NT2/D1 (cell line): ENCODE measurements around the gene CLTC.

Source experiments
- DNase-seq: peaks from one replicate; pipeline ENCODE4 v3.0.0-alpha.2; 2011; ENCODE audit warnings: low read depth, low spot score
- H3K27me3 ChIP-seq: 2 replicates; pipeline ENCODE4 v1.6.0; 2011; ENCODE audit warnings: mild to moderate bottlenecking; ENCODE audit not compliant: insufficient read length, insufficient read depth
- H3K36me3 ChIP-seq: 2 replicates; pipeline ENCODE4 v1.6.1; 2011; ENCODE audit warnings: mild to moderate bottlenecking, low read length, mixed read lengths; ENCODE audit not compliant: insufficient read depth, insufficient read length
- H3K4me1 ChIP-seq: 2 replicates; pipeline ENCODE4 v1.5.1; 2011; ENCODE audit not compliant: insufficient read depth, insufficient read length
- H3K4me3 ChIP-seq: 2 replicates; pipeline ENCODE4 v1.5.1; 2011; ENCODE audit warnings: low read depth; ENCODE audit not compliant: insufficient read length
- H3K9ac ChIP-seq: 2 replicates; pipeline ENCODE4 v1.6.0; 2011; ENCODE audit warnings: low read depth; ENCODE audit not compliant: insufficient read length
- H3K9me3 ChIP-seq: 2 replicates; pipeline ENCODE4 v1.5.1; 2011; ENCODE audit warnings: mild to moderate bottlenecking, low read length; ENCODE audit not compliant: insufficient read depth
- SUZ12 ChIP-seq: IDR thresholded peaks from 2 replicates; pipeline ENCODE4 v1.6.1; 2011; ENCODE audit not compliant: insufficient read length, insufficient read depth; ENCODE audit errors: extremely low read depth
- YY1 ChIP-seq: IDR thresholded peaks from 2 replicates; pipeline ENCODE4 v1.6.1; 2011; ENCODE audit not compliant: insufficient read length, insufficient read depth
- ZNF274 ChIP-seq: IDR thresholded peaks from 2 replicates; pipeline ENCODE4 v1.6.1; 2011; ENCODE audit warnings: mild to moderate bottlenecking, low read depth, low read length

CLTC gene

DNA sequence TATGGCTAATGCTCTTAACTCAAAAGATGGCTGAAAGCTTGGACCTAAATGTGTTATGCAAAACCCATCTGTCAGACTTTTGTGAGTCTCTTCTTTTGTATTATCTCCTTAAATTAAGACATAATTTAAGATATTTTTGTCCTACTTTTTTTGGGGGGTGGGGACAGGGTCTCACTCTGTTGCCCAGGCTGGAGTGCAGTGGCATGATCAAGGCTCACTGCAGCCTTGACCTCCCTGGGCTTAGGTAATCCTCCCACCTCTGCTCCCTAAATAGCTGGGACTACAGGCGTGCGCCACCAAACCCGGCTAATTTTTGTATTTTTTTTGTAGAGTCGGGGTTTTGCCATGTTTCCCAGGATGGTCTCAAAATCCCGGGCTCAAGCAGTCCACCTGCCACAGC is 7.1 kb downstream of the CLTC start:
- H3K4me1 ChIP-seq, result no peaks in the 10 kb centered on the region

GRCh38 chr17:59627274-59627673 is 7.6 kb downstream of the CLTC start:
- no peak for DNase-seq
- H3K4me1 ChIP-seq, result no peaks in the 10 kb centered on the region
- no peak overlapping the region for H3K9ac ChIP-seq

More for the DNA sequence above, 7.1 kb downstream of the CLTC start:
- Histone ChIP-seq H3K36me3 (peaks cover 53% of the 10 kb centered on the region), H3K27me3 (no peaks in the 10 kb centered on the region), H3K9ac (no peak overlapping the region), H3K9me3 (no peaks in the 10 kb centered on the region), H3K4me3 (no peak overlapping the region)
- no peak for TF ChIP-seq SUZ12
- TF ChIP-seq ZNF274, result no peak
- TF ChIP-seq YY1, result no peak
- DNase-seq, result no peak

DNA sequence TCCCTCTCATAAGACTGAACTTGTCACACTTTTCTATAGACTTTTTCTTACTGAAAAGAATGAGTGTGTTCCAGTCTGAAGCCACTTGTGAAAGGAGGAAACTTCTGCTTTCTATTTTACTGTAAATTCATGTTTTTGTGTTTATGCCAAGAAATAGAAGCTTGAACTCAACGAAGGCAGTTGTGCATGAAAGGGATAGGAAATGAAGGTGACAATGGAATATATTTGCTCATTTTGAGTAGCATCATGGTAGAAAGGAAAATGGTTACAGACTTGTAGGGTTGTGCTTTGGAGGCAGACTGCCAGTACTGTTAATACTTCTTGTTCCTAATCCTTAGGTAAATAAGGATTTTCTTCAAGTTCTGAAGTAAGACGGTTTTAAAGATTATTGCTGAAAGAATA is 8.1 kb downstream of the CLTC start:
- H3K9ac ChIP-seq, result no peak overlapping the region
- H3K9me3 ChIP-seq, result no peaks in the 10 kb centered on the region
- DNase-seq, result no peak
- H3K27me3 ChIP-seq, result no peaks in the 10 kb centered on the region
- no peak overlapping the region for H3K4me3 ChIP-seq
- TF ChIP-seq YY1, result no peak
- TF ChIP-seq ZNF274, result no peak
- TF ChIP-seq SUZ12, result no peak
- peaks cover 44% of the 10 kb centered on the region for H3K36me3 ChIP-seq
- H3K4me1 ChIP-seq, result no peaks in the 10 kb centered on the region

More at GRCh38 chr17:59627274-59627673, 7.6 kb downstream of the CLTC start:
- TF ChIP-seq SUZ12 (no peak), ZNF274 (no peak), YY1 (no peak)
- Histone ChIP-seq H3K36me3 (peaks cover 48% of the 10 kb centered on the region), H3K4me3 (no peak overlapping the region), H3K9me3 (no peaks in the 10 kb centered on the region), H3K27me3 (no peaks in the 10 kb centered on the region)

DNA sequence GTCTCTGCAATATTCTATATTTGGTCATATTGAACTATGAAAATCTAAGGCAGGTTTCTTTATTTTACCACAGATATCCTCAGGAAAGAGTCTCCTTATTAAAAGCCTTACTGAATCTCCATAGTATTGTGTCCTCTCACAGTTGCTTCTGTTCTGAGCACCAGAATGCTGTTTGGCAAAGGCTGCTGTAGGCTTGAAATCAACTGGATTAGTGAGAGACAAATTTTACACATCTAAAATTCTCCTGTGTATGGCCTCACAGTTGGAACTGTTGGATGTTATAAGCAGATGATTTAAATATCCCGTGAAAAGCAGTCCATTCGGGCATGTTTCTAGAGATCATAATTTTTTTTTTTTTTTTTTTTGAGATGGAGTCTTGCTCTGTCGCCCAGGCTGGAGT is 9.5 kb downstream of the CLTC start:
- DNase-seq, result no peak
- no peak for TF ChIP-seq ZNF274
- TF ChIP-seq SUZ12, result no peak
- TF ChIP-seq YY1, result no peak
- Histone ChIP-seq H3K9ac (no peak overlapping the region), H3K9me3 (no peaks in the 10 kb centered on the region), H3K4me1 (no peaks in the 10 kb centered on the region), H3K27me3 (no peaks in the 10 kb centered on the region), H3K36me3 (peaks cover 33% of the 10 kb centered on the region), H3K4me3 (no peak overlapping the region)

- Histone ChIP-seq H3K4me3 (no peak overlapping the region), H3K36me3 (peaks cover 32% of the 10 kb centered on the region), H3K4me1 (no peaks in the 10 kb centered on the region), H3K27me3 (no peaks in the 10 kb centered on the region), H3K9me3 (no peaks in the 10 kb centered on the region), H3K9ac (no peak overlapping the region)
- DNase-seq, result no peak
- TF ChIP-seq YY1, result no peak
- TF ChIP-seq ZNF274, result no peak
- no peak for TF ChIP-seq SUZ12
These were observed 11.6 kb downstream of the CLTC start for GRCh38 chr17:59631276-59631675.

DNA sequence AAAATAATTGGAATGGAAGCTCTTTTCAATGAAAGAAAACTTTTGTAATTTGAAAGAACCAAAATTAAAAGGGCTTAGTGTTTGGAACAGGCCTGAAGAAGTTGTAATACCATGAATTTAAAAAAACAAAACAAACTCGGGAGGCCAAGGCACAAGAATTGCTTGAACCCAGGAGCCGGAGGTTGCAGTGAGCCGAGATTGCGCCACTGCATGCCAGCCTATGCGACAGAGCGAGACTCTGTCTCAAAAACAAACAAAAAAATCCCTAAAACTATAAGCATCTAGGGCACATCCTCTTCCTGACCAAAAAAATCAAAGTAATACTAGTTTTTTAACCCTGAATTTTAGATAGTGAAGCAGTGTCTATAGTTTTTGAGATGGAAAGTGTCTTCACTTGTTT is 12.7 kb downstream of the CLTC start:
- H3K4me1 ChIP-seq, result no peaks in the 10 kb centered on the region
- H3K9ac ChIP-seq, result no peak overlapping the region
- DNase-seq, result no peak
- peaks cover 26% of the 10 kb centered on the region for H3K36me3 ChIP-seq
- no peak overlapping the region for H3K4me3 ChIP-seq
- TF ChIP-seq ZNF274 (no peak), SUZ12 (no peak), YY1 (no peak)
- H3K27me3 ChIP-seq, result no peaks in the 10 kb centered on the region
- H3K9me3 ChIP-seq, result no peaks in the 10 kb centered on the region

DNA sequence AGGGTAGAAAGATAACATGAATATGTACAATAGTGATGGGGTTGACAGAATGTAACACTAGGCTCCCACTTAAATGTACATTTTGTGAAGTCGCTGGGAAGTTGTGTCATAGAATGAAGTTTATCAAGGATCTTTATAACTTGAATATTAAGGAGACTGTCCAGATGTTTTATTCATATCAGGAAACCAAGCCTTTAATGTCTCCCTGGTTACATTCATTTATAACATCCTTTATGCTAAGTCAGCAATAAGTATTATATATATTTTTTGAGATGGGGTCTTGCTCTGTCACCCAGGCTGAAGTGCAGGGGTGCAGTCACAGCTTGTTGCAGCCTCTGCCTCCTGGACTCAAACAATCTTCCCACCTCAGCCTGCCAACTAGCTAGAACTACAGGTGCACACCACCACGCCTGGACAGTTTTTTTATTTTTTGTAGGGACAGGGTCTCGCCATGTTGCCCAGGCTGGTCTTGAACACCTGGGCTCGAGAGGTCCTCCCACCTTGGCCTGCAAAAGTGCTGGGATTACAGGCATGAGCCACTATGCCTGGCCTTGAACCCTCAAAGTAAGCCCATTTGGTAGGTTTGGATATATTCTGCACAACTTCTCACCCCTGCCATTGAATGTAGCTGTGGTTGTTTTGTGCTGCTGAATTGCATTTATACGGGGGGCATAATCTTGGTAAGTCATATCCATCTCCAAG is 14.1 kb downstream of the CLTC start:
- Histone ChIP-seq H3K4me1 (no peaks in the 10 kb centered on the region), H3K36me3 (peaks cover 24% of the 10 kb centered on the region), H3K9ac (no peak overlapping the region), H3K4me3 (no peak overlapping the region), H3K9me3 (no peaks in the 10 kb centered on the region), H3K27me3 (no peaks in the 10 kb centered on the region)
- TF ChIP-seq ZNF274, result no peak
- TF ChIP-seq YY1, result no peak
- no peak for TF ChIP-seq SUZ12
- DNase-seq, result no peak
